Measurements from ENCODE around the gene MRPL17.

DNA sequence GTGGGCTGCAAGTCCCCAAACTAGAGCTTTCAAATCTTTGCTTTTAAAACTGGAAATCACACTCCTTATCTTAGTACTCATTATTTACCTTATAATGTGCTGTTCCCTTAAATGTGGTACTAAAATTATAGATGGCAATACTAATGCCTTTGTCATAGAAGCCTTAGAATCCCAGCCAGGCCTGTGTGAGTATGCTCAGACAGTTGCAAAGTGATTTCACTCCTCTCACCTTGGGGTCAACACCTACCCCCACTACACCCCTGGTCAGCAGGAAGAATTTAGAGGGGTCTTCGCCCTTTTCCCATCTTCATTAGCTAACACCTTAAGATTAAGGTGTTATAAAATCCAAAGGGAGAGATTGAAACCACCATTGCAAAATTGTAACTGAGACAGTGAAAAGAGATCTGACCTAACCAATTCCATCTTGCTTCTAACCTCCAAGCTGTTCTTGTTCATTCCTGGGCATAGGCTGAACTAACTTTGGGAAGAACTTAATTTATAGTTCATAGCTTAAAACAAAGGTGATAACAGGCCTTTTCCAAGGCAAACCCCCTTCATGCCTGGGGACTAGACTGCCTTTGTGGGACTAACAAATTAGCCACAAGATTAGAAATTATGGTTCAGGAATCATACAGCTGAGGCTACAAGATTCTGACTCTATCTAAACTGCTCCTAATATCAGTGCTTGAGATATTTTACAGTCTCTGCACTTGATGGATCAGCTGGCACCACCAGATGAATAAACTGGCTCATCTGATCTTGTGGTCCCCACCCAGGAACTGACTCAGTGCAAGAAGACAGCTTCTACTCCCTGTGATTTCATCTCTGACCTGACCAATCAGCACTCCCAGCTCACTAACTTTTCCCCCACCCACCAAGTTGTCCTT lies 10.4 kb upstream of the MRPL17 start:
- TF ChIP-seq REST (IDR thresholded peaks at IDR 0.05; ENCODE audit: borderline replicate concordance) (no peak), CTCF (IDR thresholded peaks at IDR 0.05; ENCODE audit: poor library complexity, severe bottlenecking) (no peak), POLR2AphosphoS5 (IDR thresholded peaks at IDR 0.05) (no peak), EP300 (conservative IDR thresholded peaks at IDR 0.05; ENCODE audit: poor library complexity, severe bottlenecking) (no peak), TAF1 (IDR thresholded peaks at IDR 0.05; ENCODE audit: low read depth) (no peak), RAD21 (conservative IDR thresholded peaks at IDR 0.05) (no peak), EZH2 (IDR thresholded peaks at IDR 0.05; ENCODE audit: borderline replicate concordance, insufficient read depth, low read length, poor library complexity, severe bottlenecking) (no peak)
